ENCODE data around the gene ADAMTS17. TPM values are rescaled to one million over a fixed set of nuclear protein-coding genes. Genes with fewer than 3 reads are reported as not detected.

ADAMTS17 gene
- total and polyA plus RNA-seq, 11 donors: 0.30 to 2.4 (median 1.2) TPM

GRCh38 chr15:100215031-100215842, 126.5 kb downstream of the ADAMTS17 start:
- peak in 1 of 4 donors; percentile 13 for ATAC-seq
- Histone ChIP-seq H3K27ac (no peak overlapping the region), H3K36me3 (no peaks in the 10 kb centered on the region), H3K4me1 (peaks cover 0 to 30% (median 4%) of the 10 kb centered on the region in 12 donors), H3K4me3 (no peak overlapping the region), H3K27me3 (no peaks in the 10 kb centered on the region), H3K9me3 (no peaks in the 10 kb centered on the region)
- 84 to 90% (median 87%) methylated on average over 10 to 13 of the region's 13 CpGs for WGBS, 4 donors
- intact Hi-C loops (cut with DNase I): no loop called here
- TF ChIP-seq CTCF (IDR thresholded peaks at IDR 0.05) (no peak), POLR2A (IDR thresholded peaks at IDR 0.05) (no peak)
- DNase-seq: peak in 1 of 5 donors; percentile 54

- DNase-seq: no peak
- no peak overlapping the region for H3K4me3 ChIP-seq
- peaks cover 0 to 26% (median 4%) of the 10 kb centered on the region in 12 donors for H3K4me1 ChIP-seq
- H3K9me3 ChIP-seq: no peaks in the 10 kb centered on the region
- WGBS, 4 donors: 37 to 45% (median 43%) methylated on average over 10 to 11 of the region's 11 CpGs
- H3K27me3 ChIP-seq: no peaks in the 10 kb centered on the region
- no peak for TF ChIP-seq POLR2A (IDR thresholded peaks at IDR 0.05)
- no peak for TF ChIP-seq CTCF (IDR thresholded peaks at IDR 0.05)
- H3K36me3 ChIP-seq: no peaks in the 10 kb centered on the region
- H3K27ac ChIP-seq: no peak overlapping the region
- intact Hi-C loops (cut with DNase I): no loop called here
- ATAC-seq: peak in 1 of 4 donors; percentile 47
Measured at GRCh38 chr15:100211855-100212850, 129.6 kb downstream of the ADAMTS17 start.

DNA sequence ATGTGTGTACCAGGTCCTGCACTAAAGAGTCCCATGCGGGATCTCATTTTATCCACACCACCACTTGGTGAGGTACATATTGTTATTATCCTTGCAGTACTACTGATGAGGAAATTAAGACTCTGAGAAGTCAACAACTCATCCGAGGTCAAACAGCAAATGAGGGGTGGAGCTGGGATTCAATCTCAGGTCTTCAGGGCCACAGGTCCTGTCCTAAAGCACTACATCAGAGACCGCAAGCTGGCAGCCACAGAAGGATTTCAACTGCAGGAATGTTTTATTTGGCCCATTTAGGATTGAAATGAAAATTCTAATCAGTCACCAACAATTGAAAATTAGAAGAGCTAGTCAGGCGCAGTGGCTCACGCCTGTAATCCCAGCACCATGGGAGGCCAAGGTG, 131.4 kb downstream of the ADAMTS17 start:
- DNase-seq: no peak
- no peaks in the 10 kb centered on the region for H3K9me3 ChIP-seq
- peaks cover 0 to 22% (median 0%) of the 10 kb centered on the region in 12 donors for H3K4me1 ChIP-seq
- 90 to 97% (median 93%) methylated on average over 5 of the region's 5 CpGs for WGBS, 4 donors
- TF ChIP-seq POLR2A (IDR thresholded peaks at IDR 0.05): no peak
- TF ChIP-seq CTCF (IDR thresholded peaks at IDR 0.05): no peak
- H3K36me3 ChIP-seq: no peaks in the 10 kb centered on the region
- intact Hi-C loops (cut with DNase I): no loop called here
- ATAC-seq: no peak
- no peak overlapping the region for H3K4me3 ChIP-seq
- H3K27me3 ChIP-seq: no peaks in the 10 kb centered on the region
- H3K27ac ChIP-seq: no peak overlapping the region

Data from heart left ventricle (tissue), 16 donors.